Subcutaneous adipose tissue (tissue), 4 donors: Measurements from ENCODE around the gene SURF6. TPM values are rescaled to one million over a fixed set of nuclear protein-coding genes. Genes with fewer than 3 reads are reported as not detected.

Source experiments
- total RNA-seq, 4 donors: library from RNA; depleted of rRNA; stranded (reverse); fragments of >200 nt; gene quantifications; one replicate each; pipeline ENCODE4 v1.1.0, GENCODE V29; 2016
- TF ChIP-seq, protein P1 (sequence below): fragments of 450-650 bp; IDR thresholded peaks from one replicate; pipeline ENCODE4 v1.5.1; 2016; ENCODE audit warnings: low read depth, mild to moderate bottlenecking, control low read depth, antibody characterized with exemption, moderate library complexity

The SURF6 gene
- total RNA-seq, 4 donors from 2014 or later, result 7.6 to 27.5 (median 10.4) TPM

- TF ChIP-seq, protein P1, sequence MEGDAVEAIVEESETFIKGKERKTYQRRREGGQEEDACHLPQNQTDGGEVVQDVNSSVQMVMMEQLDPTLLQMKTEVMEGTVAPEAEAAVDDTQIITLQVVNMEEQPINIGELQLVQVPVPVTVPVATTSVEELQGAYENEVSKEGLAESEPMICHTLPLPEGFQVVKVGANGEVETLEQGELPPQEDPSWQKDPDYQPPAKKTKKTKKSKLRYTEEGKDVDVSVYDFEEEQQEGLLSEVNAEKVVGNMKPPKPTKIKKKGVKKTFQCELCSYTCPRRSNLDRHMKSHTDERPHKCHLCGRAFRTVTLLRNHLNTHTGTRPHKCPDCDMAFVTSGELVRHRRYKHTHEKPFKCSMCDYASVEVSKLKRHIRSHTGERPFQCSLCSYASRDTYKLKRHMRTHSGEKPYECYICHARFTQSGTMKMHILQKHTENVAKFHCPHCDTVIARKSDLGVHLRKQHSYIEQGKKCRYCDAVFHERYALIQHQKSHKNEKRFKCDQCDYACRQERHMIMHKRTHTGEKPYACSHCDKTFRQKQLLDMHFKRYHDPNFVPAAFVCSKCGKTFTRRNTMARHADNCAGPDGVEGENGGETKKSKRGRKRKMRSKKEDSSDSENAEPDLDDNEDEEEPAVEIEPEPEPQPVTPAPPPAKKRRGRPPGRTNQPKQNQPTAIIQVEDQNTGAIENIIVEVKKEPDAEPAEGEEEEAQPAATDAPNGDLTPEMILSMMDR, result no peak
Measured at GRCh38 chr9:133320421-133320881, 15.5 kb downstream of the SURF6 start.

GRCh38 chr9:133315997-133316396 lies 20.0 kb downstream of the SURF6 start:
- TF ChIP-seq, protein P1, result no peak

DNA sequence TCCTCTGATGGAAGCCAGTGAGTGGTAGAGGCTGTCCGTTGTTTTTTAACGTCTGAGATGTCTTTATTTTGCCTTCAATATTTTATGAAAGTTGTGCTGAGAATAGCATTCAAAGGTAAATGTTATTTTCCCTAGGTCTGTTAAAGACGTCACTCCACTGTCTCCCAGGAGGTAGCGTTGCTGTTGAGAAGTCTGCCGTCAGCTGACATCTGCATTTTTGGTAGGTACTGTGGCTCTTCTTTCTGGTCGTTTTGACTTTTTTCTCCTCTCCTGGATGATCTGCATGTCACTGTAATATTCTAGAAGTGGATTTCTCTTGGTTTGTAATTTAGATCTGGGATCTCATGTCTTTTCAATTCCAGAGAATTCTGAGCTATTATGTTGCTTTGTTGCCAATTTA lies 26.4 kb downstream of the SURF6 start:
- TF ChIP-seq, protein P1, result no peak

- TF ChIP-seq, protein P1, result no peak
Measured at GRCh38 chr9:133307301-133307700, 28.7 kb downstream of the SURF6 start.

DNA sequence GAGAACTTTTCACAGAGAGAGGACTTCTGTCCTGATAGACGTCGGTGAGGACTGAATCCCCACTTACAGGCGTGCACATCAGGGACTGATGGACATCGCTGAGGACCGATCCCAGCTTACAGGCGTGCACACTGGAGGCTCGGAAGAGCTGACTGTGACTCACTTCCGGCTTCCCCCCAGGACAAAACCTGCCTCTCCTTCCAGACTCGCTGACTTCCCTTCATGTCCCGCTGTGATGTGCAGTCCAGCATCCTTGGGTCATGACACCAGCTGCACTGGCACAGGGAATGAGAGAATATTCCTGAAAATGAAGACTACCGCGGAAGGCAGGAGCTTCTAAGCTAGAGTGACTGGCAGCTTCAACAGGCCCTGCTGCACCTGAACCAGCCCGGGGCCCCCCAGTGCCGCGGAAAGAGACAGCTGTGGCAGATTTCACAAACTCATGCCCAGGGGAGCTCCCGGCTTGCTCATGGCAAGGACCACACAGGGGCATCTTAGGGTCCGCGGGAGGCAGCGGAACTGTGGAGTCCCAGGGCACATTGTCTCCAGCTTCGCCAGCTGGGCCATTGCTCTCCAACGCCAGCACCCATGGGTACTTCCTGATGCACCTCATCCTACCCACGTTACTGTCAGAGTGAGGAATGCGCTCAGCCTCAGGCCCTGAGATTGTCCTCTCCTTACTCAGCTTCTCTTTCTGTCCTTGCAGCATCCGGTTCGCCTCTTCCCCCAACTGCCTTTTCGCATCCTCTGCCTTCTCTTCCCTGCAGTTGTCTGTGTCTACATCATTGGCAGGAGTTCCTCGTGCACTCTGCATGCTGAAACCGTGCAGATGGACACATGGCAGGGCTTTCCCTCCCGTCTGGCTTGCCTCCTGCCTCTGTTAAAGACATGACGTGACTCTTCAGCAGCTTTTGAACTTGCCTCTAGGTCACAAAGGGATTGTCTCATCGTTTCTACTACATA lies 29.5 kb downstream of the SURF6 start:
- TF ChIP-seq, protein P1, result no peak

GRCh38 chr9:133305731-133306130 lies 30.3 kb downstream of the SURF6 start:
- TF ChIP-seq, protein P1, result no peak

GRCh38 chr9:133304477-133305377 lies 31.3 kb downstream of the SURF6 start:
- TF ChIP-seq, protein P1, result no peak
